ENCODE measurements around the gene PAK4.
"Not testable (repeated sequence)": the region's sequence is repeated elsewhere in the genome, so short reads cannot be mapped to it uniquely, and the experiment has no call there.

Gene PAK4

DNA sequence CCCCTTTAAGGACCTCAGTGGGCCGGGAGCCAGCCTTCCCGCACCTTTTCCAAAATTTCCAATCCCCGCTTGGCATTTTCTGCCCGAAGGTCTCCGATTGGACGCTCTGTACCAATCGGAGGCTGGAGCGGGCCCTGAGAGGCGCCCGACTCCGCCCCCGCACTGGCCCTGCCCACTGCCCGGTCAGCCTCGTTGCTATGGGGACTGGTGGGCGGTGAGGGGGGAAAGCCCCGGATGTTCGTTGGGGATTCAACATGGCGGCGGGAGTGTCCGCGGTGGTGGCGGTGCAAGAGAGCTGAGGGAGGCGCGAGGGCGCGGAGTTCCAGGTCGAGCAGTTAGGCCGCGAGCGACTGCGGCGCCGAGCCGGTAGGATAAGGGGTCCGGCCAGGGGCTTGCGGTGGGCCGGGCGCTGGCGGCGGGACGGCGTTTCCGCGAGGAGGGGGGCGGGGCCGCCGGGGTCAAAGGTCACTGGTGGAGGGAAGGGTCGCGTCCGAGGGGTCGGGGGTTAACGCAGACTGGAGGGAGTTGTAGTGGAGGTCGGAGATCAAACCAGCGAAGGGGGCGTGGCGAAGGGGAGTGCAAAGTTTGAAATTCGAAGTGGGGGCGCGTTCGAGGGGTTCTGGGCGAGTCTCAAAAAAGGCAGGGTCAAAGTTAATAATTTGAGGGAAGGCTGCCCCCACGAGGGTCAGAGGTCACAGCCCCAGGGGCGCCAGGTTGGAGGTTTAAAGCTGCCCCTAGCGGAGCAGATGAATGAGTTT is at the start of gene PAK4:
Gene PAK4, plus strand, starts transcription at position 233 of the 758 bp plus-strand sequence. CDS start 43,768 bp downstream, outside the sequence.
- DNase-seq, result peak; percentile 92 to 94

DNA sequence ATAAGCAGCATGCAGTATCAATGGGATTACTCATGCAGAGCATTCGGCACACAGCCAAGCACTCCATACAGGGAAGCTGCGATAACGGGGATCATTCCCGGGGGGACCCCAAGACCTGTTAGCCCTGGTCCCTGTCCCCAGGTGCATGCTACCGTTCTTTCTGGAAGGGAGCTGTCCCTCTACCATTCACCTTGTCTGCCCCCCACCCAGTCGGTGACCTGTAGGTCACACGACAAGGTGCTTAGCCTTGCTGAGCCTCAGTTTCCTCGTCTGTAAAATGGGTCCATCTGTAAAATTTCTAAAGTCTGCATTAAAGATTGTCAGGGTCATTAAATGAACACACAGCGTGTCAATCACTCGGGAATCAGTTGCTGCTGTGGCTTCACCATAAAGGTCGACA is 48.3 kb upstream of the PAK4 start:
- DNase-seq, result no peak

- DNase-seq, result no peak
Measured at GRCh38 chr19:39078436-39079200, 47.0 kb upstream of the PAK4 start.

- no peak for DNase-seq
Measured at GRCh38 chr19:39080431-39080830, 45.2 kb upstream of the PAK4 start.

DNA sequence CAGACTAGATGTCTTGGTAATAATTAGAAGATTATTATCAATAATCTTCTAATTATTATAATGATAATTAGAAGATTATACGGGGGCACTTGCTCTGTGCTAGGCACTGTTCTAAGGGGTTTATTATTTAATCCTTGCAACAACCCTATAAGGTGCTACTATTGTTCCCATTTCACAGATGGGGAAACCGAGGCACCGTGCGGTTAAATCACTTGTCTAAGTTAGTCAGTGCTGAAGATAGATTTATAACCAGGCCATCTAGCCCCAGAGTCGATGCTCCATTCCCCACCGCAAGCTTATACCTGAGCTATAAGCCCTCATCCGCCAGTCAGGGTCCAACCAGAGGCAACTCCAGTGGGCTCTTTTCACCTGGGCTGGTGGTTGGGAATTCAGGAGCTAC is 43.4 kb upstream of the PAK4 start:
- no peak for DNase-seq

DNA sequence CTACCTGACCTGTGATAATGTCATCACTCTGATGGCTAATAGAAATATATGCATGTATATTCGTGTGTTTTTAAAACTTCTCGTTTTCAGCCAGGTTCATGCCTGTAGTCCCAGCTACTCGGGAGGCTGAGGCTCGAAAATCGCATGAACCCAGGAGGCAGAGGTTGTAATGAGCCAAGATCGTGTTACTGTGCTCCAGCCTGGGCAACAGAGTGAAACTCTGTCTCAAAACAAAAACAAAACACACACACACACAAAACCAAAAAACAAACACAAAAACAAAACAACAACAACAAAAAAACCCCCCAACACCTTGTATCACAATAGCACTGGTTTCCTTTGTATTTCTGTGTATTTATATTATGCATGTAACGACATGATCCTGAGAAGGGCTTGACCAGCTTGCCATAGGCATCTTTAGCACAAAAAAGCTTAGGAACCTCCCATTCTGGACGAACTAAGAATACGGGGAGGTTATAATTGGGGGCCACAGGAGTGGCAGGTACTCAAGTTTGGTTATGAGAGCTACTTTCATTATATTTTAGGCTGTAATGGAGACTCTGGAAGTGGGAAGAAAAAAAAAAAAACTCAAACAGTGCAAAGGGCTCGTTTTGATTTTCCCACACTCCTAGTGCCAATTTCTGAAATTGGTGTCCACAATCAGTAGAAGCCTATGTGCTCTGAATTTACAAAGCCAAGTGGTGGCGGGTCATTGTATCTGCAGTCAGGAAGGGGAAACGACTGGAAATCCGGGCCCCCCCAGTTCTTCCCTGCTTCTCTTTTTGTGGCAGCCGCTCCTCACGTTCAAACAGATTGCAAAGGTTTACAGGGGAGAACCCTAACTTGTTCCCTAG is 42.6 kb upstream of the PAK4 start:
- DNase-seq, result no peak

DNA sequence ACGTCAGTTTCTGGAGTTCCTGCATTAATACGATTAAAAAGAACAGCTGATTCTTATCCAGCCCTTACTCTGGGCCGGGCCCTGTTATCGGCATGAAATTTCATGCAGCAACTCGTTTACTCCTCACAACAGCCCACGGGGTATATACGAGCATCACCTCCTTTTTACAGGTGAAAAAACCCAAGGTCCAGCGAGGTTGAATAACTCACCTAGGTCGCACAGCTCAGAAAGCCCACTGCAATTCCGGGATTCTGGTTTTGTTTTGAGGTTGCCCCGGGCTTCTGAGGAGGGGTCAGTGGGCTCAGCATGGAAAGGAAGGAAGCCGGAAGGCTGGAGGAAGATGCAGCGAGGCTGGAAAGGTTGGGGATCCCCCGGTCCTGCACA is 42.0 kb upstream of the PAK4 start:
- no peak for DNase-seq

DNA sequence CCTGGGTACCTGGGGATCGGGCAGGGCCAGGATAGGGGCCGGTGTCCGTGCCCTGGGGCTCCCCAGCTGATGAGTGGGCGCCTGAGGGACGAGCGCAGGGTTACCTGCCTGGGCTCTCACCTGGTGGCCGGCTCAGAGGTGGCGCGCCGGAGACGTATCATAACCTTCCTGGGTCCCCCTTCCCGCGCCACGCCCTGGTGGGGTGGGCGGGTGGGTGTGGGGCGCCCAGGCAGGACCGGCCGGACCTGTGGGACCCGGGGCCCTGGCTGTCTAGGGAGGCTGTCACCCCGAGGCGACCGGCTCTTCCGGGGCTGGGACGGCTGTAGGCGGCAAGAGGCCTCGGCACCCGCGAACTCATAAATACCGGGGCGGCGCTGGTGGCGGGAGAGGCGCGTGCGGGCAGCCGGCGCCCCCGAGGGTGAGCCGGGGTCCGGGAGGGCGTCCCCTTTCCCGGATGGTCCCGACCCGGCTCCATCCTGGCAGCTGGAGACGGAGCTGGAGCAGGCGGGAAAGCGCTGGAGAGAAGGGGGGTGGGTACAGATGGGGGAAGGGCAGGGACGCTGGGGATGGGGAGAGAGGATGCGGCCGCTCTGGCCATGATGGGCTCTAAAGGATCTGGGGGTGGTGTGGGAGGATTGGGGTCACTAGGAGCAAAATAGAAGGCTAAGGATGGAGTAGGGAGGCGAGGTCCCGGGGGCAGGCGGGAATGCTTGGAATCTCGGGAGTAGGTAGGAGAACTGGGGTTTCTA is 41.4 kb upstream of the PAK4 start, which contains the start of gene ACP7:
Gene ACP7, plus strand, starts transcription at position 386 of the 749 bp plus-strand sequence. CDS start 902 bp downstream, outside the sequence.
- no peak for DNase-seq

- no peak for DNase-seq
Measured at GRCh38 chr19:39084732-39085080, 40.9 kb upstream of the PAK4 start.

GRCh38 chr19:39085392-39085791 is 40.2 kb upstream of the PAK4 start:
- no peak for DNase-seq

DNA sequence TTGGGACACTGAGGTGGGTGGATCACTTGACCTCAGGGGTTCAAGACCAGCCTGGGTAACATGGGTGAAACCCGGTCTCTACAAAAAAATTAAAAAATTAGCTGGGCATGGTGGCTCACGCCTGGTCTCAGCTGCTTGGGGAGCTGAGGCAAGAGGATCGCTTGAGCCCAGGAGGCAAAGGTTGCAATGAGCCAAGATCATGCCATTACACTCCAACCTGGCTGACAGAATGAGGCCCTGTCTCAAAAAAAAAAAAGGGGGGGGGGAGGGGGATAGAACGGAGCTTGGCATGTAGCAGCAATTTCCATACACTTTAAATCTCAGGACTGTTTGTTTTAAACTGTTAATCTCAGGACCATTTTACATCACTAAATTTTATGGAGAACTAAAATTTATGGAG is 39.2 kb upstream of the PAK4 start:
- no peak for DNase-seq

GRCh38 chr19:39087907-39088686 is 37.5 kb upstream of the PAK4 start:
- DNase-seq, result no peak

GRCh38 chr19:39090016-39090415 is 35.6 kb upstream of the PAK4 start:
- not testable (repeated sequence) for DNase-seq

- no peak for DNase-seq
Measured at GRCh38 chr19:39090881-39091280, 34.7 kb upstream of the PAK4 start.

- DNase-seq, result not testable (repeated sequence)
Measured at GRCh38 chr19:39095799-39096540, 29.6 kb upstream of the PAK4 start.

DNA sequence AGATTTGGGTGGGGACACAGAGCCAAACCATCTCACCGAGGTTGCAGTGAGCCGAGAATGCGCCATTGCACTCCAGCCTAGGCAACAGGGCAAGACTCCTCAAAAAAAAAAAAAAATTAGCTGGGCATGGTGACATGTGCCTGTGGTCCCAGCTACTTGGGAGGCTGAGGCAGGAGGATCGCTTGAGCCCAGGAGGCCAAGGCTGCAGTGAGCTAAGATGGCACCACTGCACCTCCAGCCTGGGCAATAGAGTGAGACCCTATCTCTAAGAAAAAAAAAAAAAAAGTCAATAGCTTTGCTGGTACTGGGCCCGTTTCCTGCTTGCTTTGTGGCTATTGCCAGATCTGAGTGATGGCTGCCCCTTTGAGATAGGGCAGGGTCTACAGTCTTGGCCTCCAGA is 28.3 kb upstream of the PAK4 start:
- DNase-seq, result no peak

DNA sequence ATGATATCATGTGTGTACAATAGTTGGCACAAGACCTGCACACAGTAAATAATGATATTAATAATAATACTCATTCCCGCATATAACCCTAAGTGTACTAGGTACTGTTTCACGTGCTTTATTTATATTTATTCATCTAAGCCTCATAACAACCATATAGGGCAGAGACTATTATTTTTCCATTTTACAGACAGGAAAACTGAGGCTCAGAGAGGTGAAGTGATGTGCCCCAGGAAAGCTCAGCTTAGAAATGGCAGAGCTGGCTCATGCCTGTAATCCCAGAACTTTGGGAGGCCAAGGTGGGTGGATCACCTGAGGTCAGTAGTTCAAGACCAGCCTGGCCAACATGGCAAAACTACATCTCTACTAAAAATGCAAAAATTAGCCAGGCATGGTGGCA is 27.9 kb upstream of the PAK4 start:
- no peak for DNase-seq

GRCh38 chr19:39098365-39099269 is 27.0 kb upstream of the PAK4 start:
- DNase-seq, result no peak

- DNase-seq, result no peak
Measured at GRCh38 chr19:39099341-39099740, 26.2 kb upstream of the PAK4 start.

Measured in cerebellar nuclear complex (tissue), 1 donor.